HG03457 (cell line): ENCODE results near the gene FLNC.

ENCODE experiments used
- ATAC-seq: cut with Tn5 transposase; IDR thresholded peaks from one replicate; pipeline ENCODE4 v1.9.1; 2021; ENCODE audit warnings: moderate number of reproducible peaks; ENCODE audit not compliant: unreplicated experiment

The FLNC gene

DNA sequence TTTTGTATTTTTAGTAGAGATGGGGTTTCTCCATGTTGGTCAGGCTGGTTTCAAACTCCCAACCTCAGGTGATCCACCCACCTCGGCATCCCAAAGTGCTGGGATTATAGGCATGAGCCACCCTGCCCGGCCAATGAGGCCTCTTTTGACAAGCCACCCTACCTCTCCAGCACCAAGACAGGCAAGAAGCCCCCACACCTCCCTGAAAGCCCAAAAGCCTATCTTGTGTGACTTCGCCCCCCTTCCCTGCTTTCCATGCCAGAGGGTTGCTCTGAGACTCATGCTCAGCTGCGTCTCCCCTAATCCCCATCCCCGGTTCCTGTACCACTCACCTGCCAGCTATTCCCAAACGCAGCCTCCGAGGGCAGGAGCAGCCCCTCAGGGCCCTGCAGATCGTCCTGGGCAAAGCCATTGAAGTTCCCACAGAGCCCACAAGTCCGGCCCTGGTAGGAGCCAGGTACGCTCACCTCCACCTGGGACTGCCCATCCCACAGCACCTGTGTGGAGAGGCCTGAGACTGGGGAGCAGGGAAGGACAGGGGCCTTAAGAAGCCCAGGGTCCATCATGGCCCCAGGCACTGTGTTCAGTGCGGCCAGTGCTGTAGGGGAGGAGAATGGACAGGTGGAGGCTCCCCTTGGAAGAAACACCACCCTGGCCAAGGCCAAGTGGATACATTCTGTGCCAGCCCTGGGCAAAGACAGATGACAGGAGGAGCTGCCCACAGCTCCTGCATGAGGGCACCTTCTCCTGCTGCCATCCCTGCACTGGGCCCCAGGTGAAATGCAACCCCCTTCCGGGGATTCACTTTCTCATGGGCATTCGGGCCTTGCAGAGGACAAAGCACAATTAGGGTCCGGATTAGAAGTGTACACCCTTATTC is 48.3 kb downstream of the FLNC start:
- no peak for ATAC-seq

DNA sequence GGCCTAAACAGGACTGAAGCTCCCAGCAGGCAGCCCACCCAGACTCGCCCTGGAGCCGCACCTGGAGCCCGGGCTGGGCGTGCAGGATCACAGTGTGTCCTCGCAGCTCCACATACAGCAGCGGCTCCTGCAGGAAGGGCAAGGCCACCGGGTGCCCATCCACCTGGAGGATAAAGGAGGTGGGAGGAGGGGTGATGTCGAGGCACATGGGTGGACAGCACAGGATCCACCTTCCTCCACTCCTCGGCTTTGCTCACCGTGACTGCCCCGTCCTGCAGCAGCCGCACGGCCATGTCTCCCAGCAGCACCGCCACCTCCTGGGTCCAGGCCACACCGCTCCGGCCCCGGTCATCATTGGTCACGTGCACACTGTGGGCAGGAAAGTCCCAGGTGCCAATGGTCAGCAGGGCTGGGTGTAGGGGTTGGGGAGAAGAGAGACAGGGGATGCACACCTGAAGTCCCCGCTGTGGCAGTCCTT is 49.3 kb downstream of the FLNC start:
- no peak for ATAC-seq

DNA sequence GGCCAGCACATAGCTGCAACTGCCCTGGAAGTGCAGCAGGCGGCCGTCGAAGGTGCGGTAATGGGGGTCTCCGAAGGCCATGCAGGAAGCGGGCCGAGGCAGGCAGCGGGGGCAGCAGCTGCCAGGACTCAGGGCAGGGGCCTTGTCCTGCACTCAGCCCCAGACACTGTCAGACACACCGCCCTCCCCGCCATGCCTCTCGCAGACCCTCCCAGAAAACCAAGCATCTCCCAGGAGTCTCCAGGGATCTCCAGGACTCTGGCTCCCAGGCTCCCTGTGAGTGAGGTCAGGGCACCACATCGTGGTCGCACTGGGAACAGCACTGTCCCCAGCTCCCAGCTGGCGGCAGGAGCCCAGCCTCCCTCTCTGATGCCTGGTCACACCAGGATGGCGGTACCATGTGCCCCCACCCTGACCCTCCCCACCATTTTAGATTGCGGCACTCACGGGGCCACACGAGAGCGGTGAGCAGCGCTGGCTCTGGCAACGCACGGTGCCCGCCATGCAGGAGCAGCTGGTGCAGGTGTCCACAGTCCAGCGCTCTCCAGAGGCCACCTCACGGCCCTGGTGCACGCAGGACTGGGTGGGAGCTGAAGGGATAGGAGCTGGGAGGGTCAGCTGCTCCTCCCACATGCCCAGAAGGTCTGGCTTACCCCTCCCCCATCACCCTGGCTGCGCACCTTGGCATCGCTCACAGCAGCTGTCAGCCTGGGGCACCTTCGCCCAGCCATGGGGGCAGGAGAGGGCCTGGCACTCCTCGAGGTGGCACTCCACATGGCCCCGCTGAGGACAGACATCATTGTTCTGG is 49.9 kb downstream of the FLNC start:
- no peak for ATAC-seq

DNA sequence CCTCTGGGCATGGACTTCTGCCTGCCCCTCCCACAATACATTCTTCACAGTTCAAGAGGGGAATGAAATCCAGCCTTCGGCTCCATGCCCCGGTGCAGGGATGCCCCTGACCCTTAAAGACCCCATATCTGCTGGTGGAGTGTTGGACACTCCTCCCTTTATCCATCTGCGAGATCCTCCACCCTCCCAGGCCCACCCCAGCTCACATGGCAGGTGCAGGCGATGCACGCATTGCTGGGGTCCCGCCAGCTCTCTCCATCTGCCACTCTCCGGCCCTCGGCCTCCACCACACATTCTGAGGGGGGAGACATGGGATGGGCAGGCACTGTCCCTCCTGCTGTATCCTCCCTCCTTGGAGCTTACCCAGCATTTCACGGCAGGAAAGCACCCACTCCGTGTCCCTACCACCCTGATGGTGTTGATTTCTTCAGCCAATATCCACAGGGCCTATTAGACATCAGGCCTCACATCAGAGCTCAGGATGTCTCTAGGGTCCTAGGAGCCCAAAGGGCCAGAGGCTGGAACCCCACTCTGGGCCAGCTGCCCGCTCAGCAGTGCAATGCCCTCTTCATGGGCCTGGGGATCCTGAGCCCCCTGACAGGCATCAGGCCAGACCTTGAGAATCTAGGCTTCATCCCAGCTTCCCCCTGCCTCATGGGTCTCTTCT is 50.7 kb downstream of the FLNC start:
- ATAC-seq = no peak

DNA sequence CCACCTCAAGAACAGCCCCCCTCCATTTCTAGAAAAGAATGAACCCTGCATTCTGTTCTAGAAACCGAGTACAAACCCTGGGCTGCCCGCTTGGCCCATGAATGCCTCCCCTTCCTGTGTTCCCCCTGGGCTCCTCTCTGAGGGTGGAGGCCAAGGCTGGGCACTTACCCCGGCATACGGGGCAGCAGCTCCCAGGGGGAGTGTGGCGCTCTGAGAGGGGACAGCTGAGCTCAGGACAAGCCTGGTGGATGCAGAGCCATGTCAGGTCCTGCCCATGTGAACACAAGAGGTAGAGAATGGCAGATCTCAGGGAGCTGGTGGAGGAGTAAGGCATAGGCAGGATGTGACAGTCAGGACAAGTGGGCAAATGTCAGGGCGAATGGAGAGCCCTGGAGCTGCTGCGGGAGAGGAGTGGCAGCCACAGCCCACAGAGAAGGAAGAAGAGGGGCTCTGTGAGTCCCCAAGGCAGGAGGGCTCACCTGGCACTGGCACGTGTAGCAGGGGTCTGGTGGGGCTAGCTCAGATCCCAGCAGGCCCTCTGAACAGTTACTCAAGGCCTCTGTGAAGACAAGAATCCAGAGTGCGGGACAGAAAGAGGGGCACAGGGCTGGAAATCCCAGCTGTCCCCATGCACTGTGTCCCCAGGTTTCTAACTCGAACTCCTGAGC is 51.4 kb downstream of the FLNC start:
- no peak for ATAC-seq

DNA sequence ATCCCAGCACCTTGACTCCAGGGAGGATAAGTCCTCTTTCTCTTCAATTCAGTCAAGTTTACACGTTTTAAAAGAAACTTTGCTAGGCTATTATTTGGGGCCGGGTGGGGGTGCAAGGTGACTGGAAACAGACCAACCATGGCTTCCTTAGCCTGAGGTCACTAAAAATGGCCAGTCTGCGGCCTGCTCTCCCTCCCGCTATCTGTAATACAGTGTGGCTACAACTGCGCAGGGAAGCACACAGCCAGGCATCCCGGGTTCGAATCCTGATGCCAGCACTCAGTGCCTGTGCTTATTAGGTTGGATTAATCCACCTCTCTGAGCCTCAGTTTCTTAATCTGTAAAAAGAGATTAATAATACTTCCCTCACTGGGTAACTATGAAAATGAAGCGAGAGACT is 51.9 kb downstream of the FLNC start:
- ATAC-seq = no peak

DNA sequence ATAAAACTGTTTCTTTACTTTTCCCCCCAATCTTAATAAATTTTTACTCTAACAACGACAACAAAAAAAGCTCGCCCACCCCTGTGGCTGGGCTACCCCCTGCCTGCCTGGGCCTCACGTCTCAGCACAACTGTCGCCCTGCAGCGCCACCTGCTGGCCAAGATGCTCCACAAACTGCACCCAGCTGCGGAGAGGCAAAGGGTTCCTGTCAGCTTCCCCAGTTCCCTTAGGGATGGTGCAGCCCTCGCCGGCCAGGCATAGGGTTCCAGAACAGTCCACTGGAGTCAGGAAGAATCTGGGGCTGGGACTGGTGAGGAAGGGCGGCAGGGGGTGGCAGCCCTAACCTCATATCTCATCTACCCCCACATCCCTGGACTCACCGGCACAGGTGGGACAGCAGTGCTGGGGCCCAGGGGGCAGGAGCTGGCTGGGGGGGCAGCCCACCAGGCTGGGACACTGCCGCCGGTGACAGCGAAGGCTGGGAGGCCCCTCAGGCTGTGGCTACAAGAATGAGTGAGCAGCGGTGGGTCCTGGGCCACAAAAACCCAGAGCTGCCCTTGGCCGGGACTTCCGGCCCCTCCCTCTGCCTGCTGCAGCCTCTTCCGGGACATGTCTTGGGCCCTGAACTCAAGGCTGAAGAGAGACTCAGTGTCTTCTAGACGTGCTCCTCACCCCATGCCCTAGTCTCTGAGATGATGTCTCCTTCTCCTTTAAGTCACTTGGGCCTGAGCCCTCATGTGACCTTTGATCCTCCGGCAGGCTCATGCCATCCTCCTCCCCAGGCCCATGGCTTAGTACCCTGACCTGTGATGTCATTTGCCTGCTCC is 53.6 kb downstream of the FLNC start:
- no peak for ATAC-seq

DNA sequence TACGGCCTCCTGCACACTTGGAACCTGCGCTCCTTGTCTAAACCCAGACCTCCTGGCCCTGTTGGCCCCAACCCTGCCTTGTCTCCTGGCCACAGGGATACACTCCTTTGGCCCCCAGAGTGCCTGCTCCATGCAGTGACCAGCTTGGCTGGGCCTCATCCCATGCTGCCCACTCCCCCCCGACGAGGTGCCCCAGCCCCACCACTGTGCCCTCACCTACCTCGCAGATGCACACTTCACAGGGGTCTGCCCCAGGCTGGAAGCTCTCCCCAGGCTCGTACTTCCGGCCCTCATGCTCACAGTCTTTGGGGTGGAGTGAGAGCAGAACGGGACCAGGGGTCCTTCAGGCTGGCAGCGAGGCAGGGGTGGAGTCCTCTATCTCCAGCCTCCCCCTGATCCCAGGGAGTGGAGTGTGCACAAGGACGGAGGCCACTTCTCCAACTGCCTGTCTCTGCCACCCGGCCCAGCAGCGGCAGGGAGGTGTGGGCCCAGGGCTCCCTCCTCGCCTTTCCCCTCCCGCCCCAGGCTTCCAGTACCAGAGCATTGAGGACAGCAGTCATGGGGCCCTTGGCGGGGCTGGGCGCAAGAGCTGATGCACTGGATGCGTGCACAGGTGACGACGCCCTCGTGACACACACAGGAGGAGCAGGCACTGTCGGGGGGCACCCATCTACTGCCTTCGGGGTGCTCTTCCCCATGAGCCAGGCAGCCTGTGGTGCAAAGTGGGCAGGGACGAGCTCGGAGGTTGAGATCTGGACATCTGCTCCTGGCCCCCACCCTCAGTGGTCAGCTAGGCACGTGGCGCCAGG is 54.6 kb downstream of the FLNC start:
- no peak for ATAC-seq

DNA sequence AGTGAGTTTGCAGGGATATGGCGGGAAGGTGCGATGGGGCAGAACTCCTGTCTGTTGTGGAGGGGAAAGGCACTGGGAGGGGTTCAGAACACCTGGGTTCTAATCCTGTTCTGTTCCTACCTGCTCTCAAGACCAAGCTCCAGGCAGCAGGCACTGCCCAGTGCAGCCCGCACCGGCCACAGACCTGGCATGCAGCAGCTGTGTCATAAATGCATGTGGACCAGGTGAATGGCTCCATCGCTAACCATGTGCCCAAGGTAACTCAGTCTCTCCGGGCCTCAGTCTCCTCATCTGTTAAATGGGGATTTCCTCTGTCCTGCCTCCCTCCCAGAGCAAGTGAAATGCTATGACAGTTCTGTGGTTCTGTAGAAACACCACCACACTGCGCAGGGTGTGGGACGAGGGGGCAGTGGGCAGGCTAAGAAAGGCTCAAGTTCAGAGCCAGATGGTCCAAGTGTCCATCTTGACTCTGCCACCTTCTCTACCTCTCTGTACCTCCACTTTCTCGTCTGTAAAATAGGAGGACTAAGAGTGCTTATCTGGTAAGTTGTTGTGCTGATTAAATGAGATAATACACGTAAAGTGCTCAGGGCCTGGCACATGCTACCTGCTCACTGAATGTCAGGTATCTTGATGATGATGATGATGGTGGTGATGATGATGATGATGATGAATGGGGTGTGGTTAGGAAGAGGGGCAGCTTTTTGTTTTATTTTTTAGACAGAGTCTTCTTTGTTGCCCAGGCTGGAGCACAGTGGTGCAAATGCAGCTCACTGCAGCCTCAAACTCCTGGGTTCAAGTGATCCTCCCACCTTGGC is 55.4 kb downstream of the FLNC start:
- no peak for ATAC-seq

DNA sequence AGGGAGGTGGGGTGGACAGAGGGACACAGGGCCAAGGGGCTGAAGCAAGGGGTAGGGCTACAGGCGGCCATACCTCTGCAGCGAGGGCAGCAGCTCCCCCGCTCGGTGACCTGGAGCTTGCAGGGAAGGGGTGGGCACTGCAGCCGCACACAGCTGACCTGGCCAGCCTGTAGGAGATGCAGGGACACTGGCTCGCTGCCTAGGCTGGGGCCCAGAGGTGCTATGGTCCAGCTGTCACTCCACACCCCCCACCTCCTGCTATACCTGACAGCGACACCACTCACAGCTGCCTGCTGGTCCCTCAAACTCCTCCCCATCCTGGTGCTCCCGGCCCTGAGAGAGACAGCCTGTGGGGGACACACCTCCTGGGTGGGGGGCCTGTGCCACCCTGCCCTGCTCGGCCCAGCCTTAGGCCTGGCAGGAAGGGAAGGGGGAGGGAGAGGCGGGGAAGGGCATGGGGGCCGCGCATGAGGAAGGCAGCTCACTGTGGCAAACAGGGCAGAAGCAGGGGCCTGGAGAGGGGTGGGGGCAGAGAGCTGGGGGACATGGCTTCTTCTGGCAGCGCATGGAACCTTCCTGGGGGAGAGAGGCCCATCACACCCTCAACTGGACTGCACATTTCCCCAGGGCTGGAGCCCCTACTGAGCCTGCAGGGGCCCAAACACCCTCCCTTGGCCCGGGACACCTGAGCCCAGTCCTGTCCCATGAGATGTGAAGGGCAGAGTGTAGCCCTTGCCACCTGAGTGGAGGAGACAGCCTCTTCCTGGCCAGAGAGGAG is 56.4 kb downstream of the FLNC start:
- ATAC-seq = no peak

DNA sequence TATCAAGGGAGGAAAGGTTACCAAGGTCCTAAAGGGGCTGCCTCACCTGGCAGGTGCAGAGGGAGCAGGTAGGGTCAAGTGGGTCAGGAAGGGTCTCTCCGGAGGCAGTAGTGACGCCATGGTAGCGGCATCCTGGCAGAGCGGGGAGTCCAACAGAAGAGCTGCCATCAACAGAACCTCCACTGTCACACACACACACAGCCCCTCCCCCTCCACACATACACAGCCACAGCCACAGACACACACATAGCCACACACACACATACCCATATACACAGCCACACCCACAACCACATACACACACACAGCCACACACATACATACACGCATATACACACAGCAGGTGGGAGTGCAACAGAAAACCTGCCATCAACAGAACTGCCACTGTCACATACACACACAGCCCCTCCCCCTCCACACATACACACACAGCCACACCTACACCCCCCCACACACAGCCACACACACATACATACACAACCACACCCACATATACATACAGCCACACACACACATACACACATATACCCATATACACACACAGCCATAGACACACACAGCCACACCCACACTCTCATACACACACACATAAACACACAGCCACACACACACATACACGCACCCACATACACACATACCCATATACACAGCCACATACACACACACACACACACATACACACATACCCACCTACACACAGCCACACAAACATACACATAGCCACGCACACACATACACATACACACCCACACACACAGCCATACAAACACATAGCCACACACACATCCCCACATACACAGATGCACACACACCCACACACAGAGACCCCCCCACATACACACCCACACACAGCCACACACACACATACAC is 57.2 kb downstream of the FLNC start:
- ATAC-seq = no peak

DNA sequence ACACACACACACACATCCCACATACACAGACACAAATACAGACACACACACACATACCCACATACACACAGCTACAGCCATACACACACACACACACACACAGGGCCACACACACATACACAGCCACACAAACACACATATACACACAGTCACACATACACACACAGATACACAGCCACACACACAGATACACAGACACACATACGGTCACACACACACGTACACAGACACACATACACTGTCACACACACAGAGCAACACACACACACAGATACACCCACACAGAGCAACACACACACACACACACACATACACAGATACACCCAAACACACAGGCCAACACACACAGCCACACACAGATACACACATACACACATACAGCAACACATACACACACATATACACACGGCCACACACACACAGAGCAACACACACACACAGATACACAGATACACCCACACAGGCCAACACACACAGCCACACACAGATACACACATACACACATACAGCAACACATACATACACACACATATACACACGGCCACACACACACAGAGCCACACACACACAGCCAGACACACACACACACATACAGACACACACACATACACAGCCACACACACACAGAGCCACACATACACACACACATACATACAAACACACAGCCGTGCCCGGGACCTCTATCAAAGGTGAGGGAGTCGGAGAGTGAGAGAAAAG is 58.0 kb downstream of the FLNC start:
- no peak for ATAC-seq

DNA sequence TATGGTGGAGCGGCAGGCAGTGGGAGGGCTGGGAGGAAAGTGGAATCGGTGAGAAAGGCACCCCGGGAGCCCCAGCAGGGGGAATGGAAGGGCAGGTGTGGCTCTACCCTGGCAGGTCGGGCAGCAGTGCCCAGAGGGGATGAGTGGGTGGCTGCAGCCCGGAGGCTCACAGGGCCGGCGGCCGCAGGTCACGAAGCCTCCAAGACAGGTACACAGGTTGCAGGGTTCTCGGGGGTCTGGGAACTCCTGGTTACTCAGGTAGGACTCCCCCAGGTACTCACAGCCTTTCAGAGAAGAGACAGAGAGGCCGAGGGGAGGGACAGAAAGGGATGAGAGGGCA is 58.5 kb downstream of the FLNC start:
- no peak for ATAC-seq

DNA sequence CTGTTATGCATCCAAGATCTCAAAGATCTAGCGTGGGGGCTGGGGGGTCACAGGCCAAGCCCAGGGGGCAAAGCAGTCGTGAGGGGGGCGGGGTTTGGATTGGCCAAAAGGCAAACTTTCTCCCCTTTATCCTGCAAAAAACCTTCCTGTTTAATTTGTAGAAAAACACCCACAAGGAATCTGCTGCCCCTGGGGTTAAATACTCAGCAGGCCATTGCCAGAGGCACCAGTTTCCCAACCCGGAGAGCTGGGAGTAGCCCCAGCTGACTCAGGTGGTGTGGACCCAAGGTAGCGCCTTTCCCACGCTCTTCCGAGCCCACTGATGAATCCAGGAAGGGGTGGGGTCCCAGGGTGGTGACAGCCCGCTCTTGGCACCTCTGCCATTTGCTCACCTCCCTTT is 58.9 kb downstream of the FLNC start:
- ATAC-seq = no peak

DNA sequence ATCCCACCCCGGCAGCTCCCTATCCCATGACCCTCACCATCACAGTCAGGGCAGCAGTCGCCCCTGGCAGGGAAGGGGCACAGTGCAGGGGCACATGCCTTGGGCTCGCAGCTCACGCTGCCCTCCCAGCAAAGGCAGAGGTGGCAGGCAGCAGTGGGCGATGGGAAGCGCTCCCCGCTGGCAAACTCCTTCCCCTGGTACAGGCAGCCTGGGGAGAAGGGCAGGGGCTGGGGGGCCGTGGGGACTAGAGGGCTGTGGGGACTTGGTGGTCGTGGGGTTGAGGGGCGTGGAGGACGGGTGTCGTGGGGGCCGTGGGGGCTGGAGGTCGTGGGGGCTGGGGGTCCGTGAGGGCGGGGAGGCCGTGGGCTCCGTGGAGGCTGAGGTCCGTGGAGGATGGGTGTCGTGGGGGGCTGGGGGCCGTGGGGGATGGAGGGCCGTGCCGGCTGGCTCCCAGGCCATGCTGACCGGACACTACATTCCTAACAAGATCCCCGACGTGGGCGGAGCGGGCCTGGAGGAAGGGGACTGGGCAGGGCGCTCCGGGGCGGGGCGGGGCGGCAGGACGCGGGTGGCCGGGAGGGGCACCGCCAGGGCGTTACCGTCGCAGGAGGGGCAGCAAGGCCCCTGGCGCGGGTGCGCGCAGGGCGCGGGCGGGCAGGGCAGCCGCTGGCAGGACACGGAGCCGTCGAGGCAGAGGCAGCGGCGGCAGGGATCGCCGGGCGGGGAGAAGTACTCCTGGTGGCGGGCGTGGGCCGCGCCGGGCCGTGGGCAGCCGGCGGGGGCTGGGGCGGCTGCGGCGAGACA is 60.3 kb downstream of the FLNC start:
- no peak for ATAC-seq
